ENCODE data around the gene TNNI3K. TPM values are rescaled to one million over a fixed set of nuclear protein-coding genes. Genes with fewer than 3 reads are reported as not detected.

TNNI3K gene
- total RNA-seq, 1 donor from 2014 or later = not detected

DNA sequence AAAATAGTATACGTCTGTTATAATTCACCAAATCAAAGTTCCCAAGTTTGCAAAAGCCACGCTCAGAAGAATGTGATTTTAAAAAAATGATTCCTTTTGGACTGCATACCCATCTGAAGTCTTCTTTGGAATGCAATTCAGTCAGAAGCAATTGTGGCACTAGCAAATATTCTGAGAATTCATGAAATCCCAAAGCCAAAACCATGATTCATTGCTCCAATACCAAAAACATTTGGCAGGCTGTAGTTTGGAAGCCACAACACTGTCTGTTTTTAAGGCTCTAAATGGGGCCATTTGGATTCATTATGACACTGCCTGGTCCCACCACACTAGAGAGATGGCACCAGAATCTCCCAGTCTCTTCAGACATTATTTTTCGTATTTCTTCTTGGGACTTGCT, 299.1 kb downstream of the TNNI3K start:
- Mint-ChIP-seq H3K36me3 (ENCODE audit: unreplicated experiment) (no peaks in the 10 kb centered on the region), H3K4me1 (ENCODE audit: unreplicated experiment) (no peaks in the 10 kb centered on the region), H3K9me3 (ENCODE audit: unreplicated experiment) (no peaks in the 10 kb centered on the region), H3K4me3 (ENCODE audit: unreplicated experiment) (no peak overlapping the region), H3K27me3 (ENCODE audit: unreplicated experiment) (no peaks in the 10 kb centered on the region), H3K27ac (ENCODE audit: unreplicated experiment) (no peak overlapping the region)
- TF ChIP-seq, protein P1, sequence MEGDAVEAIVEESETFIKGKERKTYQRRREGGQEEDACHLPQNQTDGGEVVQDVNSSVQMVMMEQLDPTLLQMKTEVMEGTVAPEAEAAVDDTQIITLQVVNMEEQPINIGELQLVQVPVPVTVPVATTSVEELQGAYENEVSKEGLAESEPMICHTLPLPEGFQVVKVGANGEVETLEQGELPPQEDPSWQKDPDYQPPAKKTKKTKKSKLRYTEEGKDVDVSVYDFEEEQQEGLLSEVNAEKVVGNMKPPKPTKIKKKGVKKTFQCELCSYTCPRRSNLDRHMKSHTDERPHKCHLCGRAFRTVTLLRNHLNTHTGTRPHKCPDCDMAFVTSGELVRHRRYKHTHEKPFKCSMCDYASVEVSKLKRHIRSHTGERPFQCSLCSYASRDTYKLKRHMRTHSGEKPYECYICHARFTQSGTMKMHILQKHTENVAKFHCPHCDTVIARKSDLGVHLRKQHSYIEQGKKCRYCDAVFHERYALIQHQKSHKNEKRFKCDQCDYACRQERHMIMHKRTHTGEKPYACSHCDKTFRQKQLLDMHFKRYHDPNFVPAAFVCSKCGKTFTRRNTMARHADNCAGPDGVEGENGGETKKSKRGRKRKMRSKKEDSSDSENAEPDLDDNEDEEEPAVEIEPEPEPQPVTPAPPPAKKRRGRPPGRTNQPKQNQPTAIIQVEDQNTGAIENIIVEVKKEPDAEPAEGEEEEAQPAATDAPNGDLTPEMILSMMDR (IDR thresholded peaks at IDR 0.05) = no peak
- DNase-seq (ENCODE audit: extremely low spot score, unreplicated experiment) = no peak

DNA sequence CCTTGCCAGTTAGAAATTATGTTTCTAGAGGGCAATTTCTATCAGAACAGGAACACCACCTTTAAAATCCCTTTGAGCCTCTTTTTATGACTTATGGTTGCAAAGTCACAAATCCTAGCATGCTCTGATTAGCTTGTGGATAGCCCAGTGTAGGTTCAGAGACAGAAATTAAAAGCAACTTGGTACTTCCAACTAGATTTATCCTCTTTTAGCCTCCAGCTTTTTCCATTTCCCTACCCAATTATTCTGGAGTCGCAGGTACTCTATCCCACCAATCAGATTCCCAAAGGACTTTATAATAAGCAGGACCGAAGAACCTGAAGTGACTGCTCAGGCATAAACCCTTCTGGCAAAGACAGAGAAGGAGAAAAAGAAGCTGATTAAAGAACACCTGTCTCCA, 310.6 kb downstream of the TNNI3K start:
- Mint-ChIP-seq H3K36me3 (ENCODE audit: unreplicated experiment) (no peaks in the 10 kb centered on the region), H3K4me3 (ENCODE audit: unreplicated experiment) (no peak overlapping the region), H3K27ac (ENCODE audit: unreplicated experiment) (no peak overlapping the region), H3K4me1 (ENCODE audit: unreplicated experiment) (no peaks in the 10 kb centered on the region), H3K27me3 (ENCODE audit: unreplicated experiment) (no peaks in the 10 kb centered on the region), H3K9me3 (ENCODE audit: unreplicated experiment) (no peaks in the 10 kb centered on the region)
- no peak for DNase-seq (ENCODE audit: extremely low spot score, unreplicated experiment)
- TF ChIP-seq, protein P1 (IDR thresholded peaks at IDR 0.05) = no peak

DNA sequence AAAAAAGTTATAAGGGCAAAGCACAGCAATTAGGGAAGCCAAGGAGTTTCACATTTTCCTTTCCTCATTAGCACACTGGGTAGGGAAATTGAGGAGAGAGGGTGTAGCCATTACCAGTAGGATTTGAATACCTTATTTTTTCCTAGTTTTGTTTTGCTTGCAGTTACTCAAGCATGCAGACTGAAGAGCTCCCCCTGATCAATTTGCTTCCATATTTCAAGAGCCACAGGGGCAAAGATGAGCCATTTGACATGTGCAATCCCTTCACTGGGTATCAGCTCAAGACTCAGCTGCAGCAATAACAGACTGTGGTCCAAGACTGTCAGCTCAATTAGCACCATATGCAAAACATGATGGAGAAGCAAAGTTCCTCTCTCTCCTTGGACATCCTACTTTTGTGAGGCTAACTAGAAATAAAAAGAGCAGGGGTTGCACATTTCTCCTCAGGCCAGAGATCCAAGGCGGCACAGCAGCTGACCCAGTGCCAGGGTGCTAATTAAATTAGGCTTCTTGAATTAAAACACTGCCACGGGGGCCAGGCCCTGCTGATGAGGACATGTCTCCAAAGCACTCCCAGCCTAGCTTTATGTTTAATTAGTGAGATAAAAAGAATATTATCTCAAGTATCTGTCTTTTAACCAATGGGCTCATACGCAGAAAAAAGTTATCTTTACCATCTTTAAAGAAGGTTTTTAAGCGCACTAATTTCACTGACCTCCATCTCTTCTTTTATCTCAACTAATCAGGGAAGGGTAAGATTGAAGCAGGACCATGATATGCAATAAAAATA, 314.0 kb downstream of the TNNI3K start:
- Mint-ChIP-seq H3K4me3 (ENCODE audit: unreplicated experiment) (no peak overlapping the region), H3K27ac (ENCODE audit: unreplicated experiment) (no peak overlapping the region), H3K27me3 (ENCODE audit: unreplicated experiment) (no peaks in the 10 kb centered on the region), H3K9me3 (ENCODE audit: unreplicated experiment) (no peaks in the 10 kb centered on the region), H3K4me1 (ENCODE audit: unreplicated experiment) (no peaks in the 10 kb centered on the region), H3K36me3 (ENCODE audit: unreplicated experiment) (no peaks in the 10 kb centered on the region)
- no peak for DNase-seq (ENCODE audit: extremely low spot score, unreplicated experiment)
- TF ChIP-seq, protein P1 (IDR thresholded peaks at IDR 0.05) = no peak

DNA sequence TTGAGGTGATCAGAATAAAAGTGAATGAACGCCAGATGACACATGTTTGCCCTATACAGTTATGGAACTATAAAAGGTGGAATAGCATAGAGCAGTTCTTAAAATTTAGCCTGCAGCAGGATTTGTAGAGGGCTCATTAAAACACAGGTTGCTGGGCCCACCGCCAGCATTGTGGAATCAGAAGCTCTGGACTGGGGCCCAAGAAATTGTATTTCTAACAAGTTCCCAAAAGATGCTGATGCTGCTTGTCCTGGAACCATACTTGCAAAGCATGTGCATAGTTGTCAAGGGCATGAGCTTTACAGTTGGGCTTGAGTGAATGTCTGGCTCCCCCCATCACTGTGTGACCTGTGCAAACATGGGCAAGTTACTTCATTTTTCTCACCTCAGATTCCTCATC, 314.7 kb downstream of the TNNI3K start:
- no peak overlapping the region for H3K4me3 Mint-ChIP-seq (ENCODE audit: unreplicated experiment)
- TF ChIP-seq, protein P1 (IDR thresholded peaks at IDR 0.05) = no peak
- no peaks in the 10 kb centered on the region for H3K4me1 Mint-ChIP-seq (ENCODE audit: unreplicated experiment)
- no peaks in the 10 kb centered on the region for H3K27me3 Mint-ChIP-seq (ENCODE audit: unreplicated experiment)
- H3K27ac Mint-ChIP-seq (ENCODE audit: unreplicated experiment) = no peak overlapping the region
- H3K9me3 Mint-ChIP-seq (ENCODE audit: unreplicated experiment) = no peaks in the 10 kb centered on the region
- no peak for DNase-seq (ENCODE audit: extremely low spot score, unreplicated experiment)
- no peaks in the 10 kb centered on the region for H3K36me3 Mint-ChIP-seq (ENCODE audit: unreplicated experiment)

DNA sequence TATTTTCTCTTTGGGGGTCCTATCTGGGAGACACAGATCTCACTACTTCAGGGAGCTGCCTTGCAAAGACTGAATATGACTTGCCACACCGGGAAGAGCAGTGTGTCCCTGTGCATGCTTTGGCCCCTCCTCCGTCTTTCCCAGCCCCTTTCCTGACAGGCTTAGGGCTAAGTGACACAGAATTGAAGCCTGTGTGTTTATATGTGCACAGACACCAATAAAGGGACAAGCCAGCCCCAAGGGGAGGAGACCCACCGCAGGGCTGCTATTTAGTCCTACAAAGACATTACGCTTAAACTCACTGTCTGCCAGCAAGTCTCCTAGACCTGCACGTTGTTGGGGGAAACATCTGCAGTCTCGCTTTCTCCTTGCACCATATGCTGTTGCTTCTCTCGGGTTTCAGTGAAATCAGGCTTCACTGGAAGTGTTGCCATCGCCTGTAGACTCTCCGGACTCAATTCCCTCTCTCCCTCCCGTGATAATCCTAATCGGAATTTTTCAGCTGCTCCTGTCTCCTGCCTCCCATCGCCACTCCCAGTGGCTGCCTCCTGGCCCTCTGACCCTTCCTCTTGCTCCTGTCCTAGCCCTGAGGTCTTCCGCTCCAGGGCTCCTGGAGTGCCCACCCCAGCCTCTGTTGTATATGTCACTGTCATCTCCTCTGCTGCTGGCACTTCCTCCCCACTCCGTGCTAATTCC, 335.8 kb downstream of the TNNI3K start:
- H3K27me3 Mint-ChIP-seq (ENCODE audit: unreplicated experiment) = no peaks in the 10 kb centered on the region
- DNase-seq (ENCODE audit: extremely low spot score, unreplicated experiment) = no peak
- no peaks in the 10 kb centered on the region for H3K9me3 Mint-ChIP-seq (ENCODE audit: unreplicated experiment)
- H3K4me3 Mint-ChIP-seq (ENCODE audit: unreplicated experiment) = no peak overlapping the region
- TF ChIP-seq, protein P1 (IDR thresholded peaks at IDR 0.05) = no peak
- no peaks in the 10 kb centered on the region for H3K4me1 Mint-ChIP-seq (ENCODE audit: unreplicated experiment)
- no peak overlapping the region for H3K27ac Mint-ChIP-seq (ENCODE audit: unreplicated experiment)
- no peaks in the 10 kb centered on the region for H3K36me3 Mint-ChIP-seq (ENCODE audit: unreplicated experiment)

All from osteocyte (in vitro differentiated cells).